ENCODE data around the gene GJB6. TPM values are rescaled to one million over a fixed set of nuclear protein-coding genes. Genes with fewer than 3 reads are reported as not detected.

Gene GJB6
- total RNA-seq, 2 experiments from 2014 or later = 2.3 to 3.3 TPM

GRCh38 chr13:20190481-20191310 lies 41.4 kb downstream of the GJB6 start:
- ChIA-PET CTCF (interaction anchor here (0.9 to 2.6 kb wide), 3 partner anchors 8 to 222 kb away, joined by 3 to 13 read pairs (median 3); no protein-coding TSS in a partner anchor), POLR2A (no interaction called here)
- peaks cover 18% of the 10 kb centered on the region for H3K4me1 Mint-ChIP-seq (ENCODE audit: low read depth)
- no peak for ATAC-seq
- TF ChIP-seq CTCF (IDR thresholded peaks at IDR 0.05) = no peak
- peaks cover 42% of the 10 kb centered on the region for H3K27me3 Mint-ChIP-seq
- intact Hi-C loops (cut with micrococcal nuclease) = loop anchor here (5.0 to 10.0 kb wide), 2 partner anchors 224 to 282 kb away; no protein-coding TSS in a partner anchor
- H3K27ac Mint-ChIP-seq = no peak overlapping the region
- H3K4me3 Mint-ChIP-seq = no peak overlapping the region
- no peaks in the 10 kb centered on the region for H3K36me3 Mint-ChIP-seq (ENCODE audit: low read depth)
- DNase-seq = no peak
- no peaks in the 10 kb centered on the region for H3K9me3 Mint-ChIP-seq

GRCh38 chr13:20190076-20190475 lies 42.0 kb downstream of the GJB6 start:
- Mint-ChIP-seq H3K9me3 (no peaks in the 10 kb centered on the region), H3K4me1 (ENCODE audit: low read depth) (peaks cover 18% of the 10 kb centered on the region), H3K27me3 (peaks cover 36% of the 10 kb centered on the region), H3K4me3 (no peak overlapping the region), H3K36me3 (ENCODE audit: low read depth) (no peaks in the 10 kb centered on the region), H3K27ac (no peak overlapping the region)
- intact Hi-C loops (cut with micrococcal nuclease) = loop anchor here (5.0 to 10.0 kb wide), 2 partner anchors 225 to 282 kb away; no protein-coding TSS in a partner anchor
- ChIA-PET POLR2A (interaction anchor here (0.8 kb wide), 1 partner anchor 12 kb away, joined by 3 read pairs; no protein-coding TSS in a partner anchor), CTCF (interaction anchor here (0.9 to 1.0 kb wide), 4 partner anchors 27 to 303 kb away, joined by 3 read pairs; no protein-coding TSS in a partner anchor)
- ATAC-seq (no peak), DNase-seq (no peak)
- TF ChIP-seq CTCF (IDR thresholded peaks at IDR 0.05) = no peak

- no peak for ATAC-seq
- peak; percentile 44 for TF ChIP-seq CTCF (IDR thresholded peaks at IDR 0.05)
- peaks cover 7% of the 10 kb centered on the region for H3K4me1 Mint-ChIP-seq (ENCODE audit: low read depth)
- no peak overlapping the region for H3K27ac Mint-ChIP-seq
- no peak overlapping the region for H3K4me3 Mint-ChIP-seq
- ChIA-PET CTCF (interaction anchor here (1.0 kb wide), 4 partner anchors 8 to 304 kb away, joined by 3 to 4 read pairs (median 3); no protein-coding TSS in a partner anchor), POLR2A (interaction anchor here (0.6 kb wide), 1 partner anchor 28 kb away, joined by 4 read pairs; the partner anchor contains the start of gene GJA3)
- intact Hi-C loops (cut with micrococcal nuclease) = loop anchor here (10.0 kb wide), 1 partner anchor 736 kb away; no protein-coding TSS in a partner anchor
- peak; percentile 34 for DNase-seq
- H3K36me3 Mint-ChIP-seq (ENCODE audit: low read depth) = no peaks in the 10 kb centered on the region
- peaks cover 25% of the 10 kb centered on the region for H3K27me3 Mint-ChIP-seq
- H3K9me3 Mint-ChIP-seq = no peaks in the 10 kb centered on the region
Observed at GRCh38 chr13:20188667-20189553, 43.2 kb downstream of the GJB6 start.

- Mint-ChIP-seq H3K27ac (no peak overlapping the region), H3K4me3 (no peak overlapping the region), H3K27me3 (peaks cover 26% of the 10 kb centered on the region), H3K9me3 (no peaks in the 10 kb centered on the region), H3K4me1 (ENCODE audit: low read depth) (peaks cover 2% of the 10 kb centered on the region), H3K36me3 (ENCODE audit: low read depth) (no peaks in the 10 kb centered on the region)
- intact Hi-C loops (cut with micrococcal nuclease) = loop anchor here (10.0 kb wide), 1 partner anchor 738 kb away; no protein-coding TSS in a partner anchor
- ChIA-PET POLR2A (no interaction called here), CTCF (interaction anchor here (0.6 to 4.3 kb wide), 4 partner anchors 10 to 738 kb away, joined by 3 to 36 read pairs (median 4); no protein-coding TSS in a partner anchor)
- DNase-seq = no peak
- ATAC-seq = no peak
- no peak for TF ChIP-seq CTCF (IDR thresholded peaks at IDR 0.05)
Observed at GRCh38 chr13:20186771-20187170, 45.3 kb downstream of the GJB6 start.
